Endothelial cell of umbilical vein (primary cell): Measurements from ENCODE around the gene RYR3. TPM values are rescaled to one million over a fixed set of nuclear protein-coding genes. Genes with fewer than 3 reads are reported as not detected.

ENCODE experiments used
- BruUV-seq: library from RNA; stranded (reverse); fragments of 400-500 nt; replicated peaks from 2 replicates; lab custom pipeline; 2021; lab: Mats Ljungman, UMichigan
- CTCF ChIA-PET: fragments of 300-600, 350-600 bp; sonication (Branson Sonifier 250); formaldehyde crosslinking; loops from one replicate; lab custom pipeline; 2021; ENCODE audit warnings: antibody characterized with exemption, inconsistent platforms; lab: Charles Lee
- POLR2A ChIA-PET: fragments of 300-600, 350-600 bp; sonication (Branson Sonifier 250); formaldehyde crosslinking; loops from one replicate; lab custom pipeline; 2021; ENCODE audit warnings: antibody characterized with exemption, inconsistent platforms; lab: Charles Lee
- DNase-seq: peaks from one replicate; pipeline ENCODE4 v3.0.0-alpha.2; 2011; ENCODE audit warnings: low read depth, low spot score
- FAIRE-seq: peaks from 2 replicates; lab custom pipeline; 2011; peaks lifted over from hg19 to GRCh38; lab: Jason Lieb, UNC
- H2AFZ ChIP-seq: 2 replicates; pipeline ENCODE4 v1.6.0; 2012; ENCODE audit warnings: low read depth, low read length, control low read depth, inconsistent platforms
- H3K27ac ChIP-seq: 2 replicates; pipeline ENCODE4 v1.5.1; 2011; ENCODE audit warnings: low read depth, mild to moderate bottlenecking, control low read depth, low read length, moderate library complexity; ENCODE audit not compliant: insufficient read depth
- H3K27me3 ChIP-seq, 2 experiments: 2 replicates each; pipeline versions ENCODE4 v1.6.0 to v1.6.1; 2011; ENCODE audit warnings: low read length in 2 of 2, mixed read lengths in 1 of 2; ENCODE audit not compliant: control insufficient read depth in 2 of 2, insufficient read depth in 2 of 2
- H3K36me3 ChIP-seq, 2 experiments: 2 replicates in 1 of 2; 3 replicates in 1 of 2; pipeline ENCODE4 v1.5.1; 2011; ENCODE audit warnings: low read length in 2 of 2, mild to moderate bottlenecking in 1 of 2, moderate library complexity in 1 of 2; ENCODE audit not compliant: control insufficient read depth in 2 of 2, insufficient read depth in 2 of 2; ENCODE audit errors: extremely low read depth in 1 of 2
- H3K4me1 ChIP-seq: 3 replicates; pipeline ENCODE4 v1.5.1; 2011; ENCODE audit warnings: mild to moderate bottlenecking, low read length; ENCODE audit not compliant: control insufficient read depth, insufficient read depth; ENCODE audit errors: extremely low read depth
- H3K4me2 ChIP-seq: 2 replicates; pipeline ENCODE4 v1.6.1; 2011; ENCODE audit warnings: low read length, control low read depth, mixed read lengths; ENCODE audit not compliant: insufficient read depth
- H3K4me3 ChIP-seq, 3 experiments: fragments of 200-600 bp in 1 of 3; sonication (generic), shearing (Covaris generic) in 1 of 3; replicated peaks in 1 of 3; 2 replicates each; pipeline ENCODE4 v1.5.1; 2011 to 2016; ENCODE audit warnings: control low read depth in 3 of 3, low read length in 3 of 3, mild to moderate bottlenecking in 2 of 3, inconsistent platforms in 1 of 3, low read depth in 1 of 3, moderate library complexity in 1 of 3; ENCODE audit not compliant: insufficient read depth in 1 of 3
- H3K79me2 ChIP-seq: 2 replicates; pipeline ENCODE4 v1.6.0; 2012; ENCODE audit warnings: low read length, inconsistent platforms; ENCODE audit not compliant: control insufficient read depth, insufficient read depth
- H3K9ac ChIP-seq: replicated peaks from 2 replicates; pipeline ENCODE3; 2011; ENCODE audit warnings: low read length, control low read depth; ENCODE audit not compliant: insufficient read depth; ENCODE audit errors: extremely low read depth
- H3K9me1 ChIP-seq: replicated peaks from 3 replicates; pipeline ENCODE4 v1.6.0; 2011; ENCODE audit warnings: mild to moderate bottlenecking, low read length; ENCODE audit not compliant: control insufficient read depth, insufficient read depth; ENCODE audit errors: extremely low read depth
- H3K9me3 ChIP-seq: replicated peaks from 2 replicates; pipeline ENCODE4 v1.5.1; 2012; ENCODE audit warnings: low read length, inconsistent platforms; ENCODE audit not compliant: control insufficient read depth, insufficient read depth
- H4K20me1 ChIP-seq: replicated peaks from 2 replicates; pipeline ENCODE3; 2011; ENCODE audit warnings: mild to moderate bottlenecking, low read length; ENCODE audit not compliant: control insufficient read depth, insufficient read depth; ENCODE audit errors: extremely low read depth
- FOS ChIP-seq: IDR thresholded peaks from 2 replicates; pipeline ENCODE4 v1.6.1; 2011; ENCODE audit warnings: mild to moderate bottlenecking, low read length, moderate library complexity, borderline replicate concordance; ENCODE audit not compliant: insufficient read depth
- GATA2 ChIP-seq: IDR thresholded peaks from 2 replicates; pipeline ENCODE4 v1.7.0; 2011; ENCODE audit warnings: low read depth, mild to moderate bottlenecking, moderate library complexity, mixed read lengths, low read length; ENCODE audit not compliant: insufficient read length, insufficient read depth
- JUN ChIP-seq: IDR thresholded peaks from 2 replicates; pipeline ENCODE4 v1.6.1; 2011; ENCODE audit warnings: borderline replicate concordance, low read depth; ENCODE audit not compliant: insufficient read length, insufficient read depth
- MAX ChIP-seq: IDR thresholded peaks from 2 replicates; pipeline ENCODE4 v1.6.1; 2011; ENCODE audit not compliant: insufficient read depth, insufficient read length
- POLR2A ChIP-seq: IDR thresholded peaks from 2 replicates; pipeline ENCODE4 v1.6.1; 2012; ENCODE audit warnings: low read depth, mild to moderate bottlenecking, control low read depth, low read length
- dilution Hi-C: fragments of 300-500 bp; cut with MboI; formaldehyde crosslinking; loops from one replicate; pipeline ENCODE4 v1.15.0; 2019; ENCODE audit warnings: low sequenced_read_pairs; ENCODE audit not compliant: extremely low pct_ligation_motif_present
- intact Hi-C: fragments of 100-400 bp; cut with micrococcal nuclease; formaldehyde crosslinking; loops from one replicate; pipeline ENCODE4 v1.10.0; 2022
- polyA plus RNA-seq, 4 experiments: library from polyadenylated mRNA; depleted of rRNA in 3 of 4; stranded (reverse) in 3 of 4; unstranded in 1 of 4; fragments of >200 nt; gene quantifications; 2 replicates each; pipeline versions ENCODE4 v1.2.1 to v1.2.3, GENCODE V29; 2011 to 2012; ENCODE audit warnings: missing spikeins in 1 of 4
- total RNA-seq: library from RNA; stranded (reverse); gene quantifications from 2 replicates; pipeline ENCODE4 v1.2.3, GENCODE V29; 2021
- TF ChIP-seq, protein P1 (sequence below), 2 donors: IDR thresholded peaks; 1 replicate in 1 of 2; 2 replicates in 1 of 2; pipeline ENCODE4 v1.5.1; 2011; ENCODE audit warnings: low read length in 2 of 2, mild to moderate bottlenecking in 2 of 2, moderate library complexity in 2 of 2, control low read depth in 1 of 2, inconsistent platforms in 1 of 2, low read depth in 1 of 2; ENCODE audit not compliant: insufficient read depth in 1 of 2; ENCODE audit errors: extremely low read depth in 1 of 2

The RYR3 gene
- total and polyA plus RNA-seq, 2 donors (not counting 3 experiments of a cell fraction or from before 2014, with no cell fraction given), result not detected

- Histone ChIP-seq H3K36me3 (no peaks in the 10 kb centered on the region), H3K9ac (no peak overlapping the region), H3K4me3 (no peak overlapping the region), H3K9me1 (no peaks in the 10 kb centered on the region), H3K27ac (no peak overlapping the region), H3K4me1 (no peaks in the 10 kb centered on the region), H3K27me3 (peaks cover 5% of the 10 kb centered on the region in 2 experiments), H3K79me2 (no peaks in the 10 kb centered on the region), H2AFZ (no peak overlapping the region), H3K9me3 (no peaks in the 10 kb centered on the region), H3K4me2 (no peak overlapping the region), H4K20me1 (no peaks in the 10 kb centered on the region)
- dilution Hi-C loops, result no loop called here
- intact Hi-C loops, result no loop called here
- POLR2A ChIA-PET, result no interaction called here
- TF ChIP-seq JUN, result no peak
- CTCF ChIA-PET, result interaction anchor here (1.3 kb wide), 1 partner anchor 16 kb away, joined by 3 read pairs; no protein-coding TSS in a partner anchor
- BruUV-seq, result no TSS peak
- FAIRE-seq (no peak), DNase-seq (no peak)
These were observed 48.5 kb upstream of the RYR3 start for GRCh38 chr15:33262306-33262705.

DNA sequence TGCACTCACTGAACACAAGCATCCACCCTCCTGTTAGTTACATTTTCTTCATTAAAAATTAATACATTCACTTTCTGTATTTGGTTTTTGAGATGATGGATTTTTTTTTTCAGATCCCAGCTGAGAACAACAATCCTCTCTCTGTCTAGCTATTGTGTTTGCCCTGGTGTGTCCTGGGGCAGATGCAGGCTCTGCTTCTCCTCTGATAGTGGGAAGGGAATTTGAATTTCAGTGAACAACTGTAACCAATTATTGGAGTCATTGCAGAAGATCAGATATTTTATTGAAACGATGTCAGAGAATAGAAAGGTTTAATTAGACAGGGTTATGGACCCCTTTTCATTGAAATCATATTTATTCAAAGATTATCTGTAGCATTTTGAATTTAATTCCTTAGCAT lies 33.1 kb upstream of the RYR3 start:
- DNase-seq (no peak), FAIRE-seq (no peak)
- H3K4me3 ChIP-seq, result no peak overlapping the region
- H3K4me1 ChIP-seq, result peaks cover 7% of the 10 kb centered on the region
- H4K20me1 ChIP-seq, result no peaks in the 10 kb centered on the region
- no peaks in the 10 kb centered on the region for H3K79me2 ChIP-seq
- no peak overlapping the region for H3K4me2 ChIP-seq
- intact Hi-C loops, result no loop called here
- POLR2A ChIA-PET, result no interaction called here
- H3K27ac ChIP-seq, result no peak overlapping the region
- no peaks in the 10 kb centered on the region for H3K36me3 ChIP-seq
- no peaks in the 10 kb centered on the region for H3K27me3 ChIP-seq
- BruUV-seq, result no TSS peak
- CTCF ChIA-PET, result interaction anchor here (1.2 to 2.7 kb wide), 3 partner anchors 14 to 460 kb away, joined by 5 to 37 read pairs (median 6); no protein-coding TSS in a partner anchor
- no peak overlapping the region for H2AFZ ChIP-seq
- no peaks in the 10 kb centered on the region for H3K9me3 ChIP-seq
- H3K9ac ChIP-seq, result no peak overlapping the region
- TF ChIP-seq, protein P1, sequence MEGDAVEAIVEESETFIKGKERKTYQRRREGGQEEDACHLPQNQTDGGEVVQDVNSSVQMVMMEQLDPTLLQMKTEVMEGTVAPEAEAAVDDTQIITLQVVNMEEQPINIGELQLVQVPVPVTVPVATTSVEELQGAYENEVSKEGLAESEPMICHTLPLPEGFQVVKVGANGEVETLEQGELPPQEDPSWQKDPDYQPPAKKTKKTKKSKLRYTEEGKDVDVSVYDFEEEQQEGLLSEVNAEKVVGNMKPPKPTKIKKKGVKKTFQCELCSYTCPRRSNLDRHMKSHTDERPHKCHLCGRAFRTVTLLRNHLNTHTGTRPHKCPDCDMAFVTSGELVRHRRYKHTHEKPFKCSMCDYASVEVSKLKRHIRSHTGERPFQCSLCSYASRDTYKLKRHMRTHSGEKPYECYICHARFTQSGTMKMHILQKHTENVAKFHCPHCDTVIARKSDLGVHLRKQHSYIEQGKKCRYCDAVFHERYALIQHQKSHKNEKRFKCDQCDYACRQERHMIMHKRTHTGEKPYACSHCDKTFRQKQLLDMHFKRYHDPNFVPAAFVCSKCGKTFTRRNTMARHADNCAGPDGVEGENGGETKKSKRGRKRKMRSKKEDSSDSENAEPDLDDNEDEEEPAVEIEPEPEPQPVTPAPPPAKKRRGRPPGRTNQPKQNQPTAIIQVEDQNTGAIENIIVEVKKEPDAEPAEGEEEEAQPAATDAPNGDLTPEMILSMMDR (IDR thresholded peaks at IDR 0.05; ENCODE audit: extremely low read depth in 1 of 2, insufficient read depth in 1 of 2, low read depth in 1 of 2, low read length in 2 of 2), result no peak
- TF ChIP-seq FOS, result no peak
- TF ChIP-seq POLR2A, result no peak
- no peak for TF ChIP-seq GATA2
- TF ChIP-seq JUN, result no peak
- TF ChIP-seq MAX, result no peak
- dilution Hi-C loops, result no loop called here
- H3K9me1 ChIP-seq, result no peaks in the 10 kb centered on the region
